ENCODE results near the gene BAIAP2L1. TPM values are rescaled to one million over a fixed set of nuclear protein-coding genes. Genes with fewer than 3 reads are reported as not detected.

The BAIAP2L1 gene
- total RNA-seq, 3 donors from 2014 or later: 1.3 to 11.0 (median 8.5) TPM

DNA sequence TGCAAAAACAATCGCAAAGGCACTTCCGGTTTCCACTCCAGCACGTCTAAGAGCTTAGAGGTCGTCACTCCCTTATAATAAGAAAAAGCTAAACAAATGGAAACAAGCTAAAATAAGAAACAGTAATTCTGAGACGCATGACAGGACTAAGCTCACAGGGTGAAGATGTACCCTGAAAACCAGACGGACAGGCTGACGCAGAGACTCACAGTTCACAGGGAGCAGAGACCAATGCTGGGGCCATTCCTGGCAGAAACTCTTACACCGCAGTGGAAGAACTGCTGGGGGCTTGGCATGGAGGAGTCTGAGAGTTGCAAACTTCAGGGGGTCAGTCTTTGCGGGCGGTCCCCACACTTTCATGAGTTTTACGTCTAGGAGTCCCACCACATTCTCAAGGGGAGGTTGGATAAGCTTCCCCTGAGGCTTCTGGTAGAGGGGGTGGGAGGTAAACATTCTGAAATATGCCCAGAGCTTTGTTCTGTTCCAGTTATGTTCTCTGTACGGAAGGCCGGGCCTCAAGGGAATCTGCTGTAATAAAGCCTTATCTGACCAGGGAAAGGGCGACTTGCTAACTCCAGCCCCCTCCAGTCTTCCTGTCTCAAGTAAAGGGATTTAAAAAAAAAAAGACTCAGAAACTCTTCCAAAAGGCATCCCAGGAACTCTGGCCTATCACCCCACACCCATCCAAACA, 71.6 kb downstream of the BAIAP2L1 start:
- TF ChIP-seq POLR2AphosphoS5 (IDR thresholded peaks at IDR 0.05) (no peak), POLR2A (IDR thresholded peaks at IDR 0.05) (no peak)
- TF ChIP-seq, protein P1, sequence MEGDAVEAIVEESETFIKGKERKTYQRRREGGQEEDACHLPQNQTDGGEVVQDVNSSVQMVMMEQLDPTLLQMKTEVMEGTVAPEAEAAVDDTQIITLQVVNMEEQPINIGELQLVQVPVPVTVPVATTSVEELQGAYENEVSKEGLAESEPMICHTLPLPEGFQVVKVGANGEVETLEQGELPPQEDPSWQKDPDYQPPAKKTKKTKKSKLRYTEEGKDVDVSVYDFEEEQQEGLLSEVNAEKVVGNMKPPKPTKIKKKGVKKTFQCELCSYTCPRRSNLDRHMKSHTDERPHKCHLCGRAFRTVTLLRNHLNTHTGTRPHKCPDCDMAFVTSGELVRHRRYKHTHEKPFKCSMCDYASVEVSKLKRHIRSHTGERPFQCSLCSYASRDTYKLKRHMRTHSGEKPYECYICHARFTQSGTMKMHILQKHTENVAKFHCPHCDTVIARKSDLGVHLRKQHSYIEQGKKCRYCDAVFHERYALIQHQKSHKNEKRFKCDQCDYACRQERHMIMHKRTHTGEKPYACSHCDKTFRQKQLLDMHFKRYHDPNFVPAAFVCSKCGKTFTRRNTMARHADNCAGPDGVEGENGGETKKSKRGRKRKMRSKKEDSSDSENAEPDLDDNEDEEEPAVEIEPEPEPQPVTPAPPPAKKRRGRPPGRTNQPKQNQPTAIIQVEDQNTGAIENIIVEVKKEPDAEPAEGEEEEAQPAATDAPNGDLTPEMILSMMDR (IDR thresholded peaks at IDR 0.05): no peak
- intact Hi-C loops (cut with DNase I; ENCODE audit: low total_unique reads): no loop called here
- DNase-seq (ENCODE audit: low spot score in 2 of 2): no peak
- no peaks in the 10 kb centered on the region for H3K27me3 ChIP-seq
- no peak overlapping the region for H3K4me3 ChIP-seq
- no peaks in the 10 kb centered on the region for H3K36me3 ChIP-seq
- H3K4me1 ChIP-seq: no peaks in the 10 kb centered on the region
- peaks cover 0 to 9% of the 10 kb centered on the region in 2 donors for H3K9me3 ChIP-seq
- H3K27ac ChIP-seq: peak overlapping the region in 1 of 2 donors; percentile 41

DNA sequence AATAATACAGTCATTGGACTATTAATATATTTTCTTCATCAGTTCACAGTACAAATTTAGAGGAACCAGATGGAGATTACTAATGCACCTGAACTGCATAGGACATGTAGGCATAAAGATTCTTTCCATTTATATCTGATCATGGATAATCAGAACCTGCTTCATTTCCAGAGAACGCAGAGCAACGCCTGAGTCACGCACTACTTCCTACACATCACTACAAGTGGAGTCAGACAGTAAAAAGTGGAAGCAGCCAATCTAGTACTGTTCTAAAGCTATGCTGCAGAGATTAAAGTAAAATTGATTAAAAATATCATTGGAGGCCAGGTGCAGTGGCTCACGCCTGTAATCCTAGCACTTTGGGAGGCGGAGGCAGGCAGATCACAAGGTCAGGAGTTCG, 76.1 kb downstream of the BAIAP2L1 start:
- TF ChIP-seq, protein P1 (IDR thresholded peaks at IDR 0.05): no peak
- TF ChIP-seq POLR2AphosphoS5 (IDR thresholded peaks at IDR 0.05) (no peak), POLR2A (IDR thresholded peaks at IDR 0.05) (no peak)
- Histone ChIP-seq H3K9me3 (no peaks in the 10 kb centered on the region), H3K27me3 (no peaks in the 10 kb centered on the region), H3K36me3 (no peaks in the 10 kb centered on the region), H3K27ac (no peak overlapping the region), H3K4me1 (no peaks in the 10 kb centered on the region), H3K4me3 (no peak overlapping the region)
- intact Hi-C loops (cut with DNase I; ENCODE audit: low total_unique reads): no loop called here
- DNase-seq (ENCODE audit: low spot score in 2 of 2): no peak

DNA sequence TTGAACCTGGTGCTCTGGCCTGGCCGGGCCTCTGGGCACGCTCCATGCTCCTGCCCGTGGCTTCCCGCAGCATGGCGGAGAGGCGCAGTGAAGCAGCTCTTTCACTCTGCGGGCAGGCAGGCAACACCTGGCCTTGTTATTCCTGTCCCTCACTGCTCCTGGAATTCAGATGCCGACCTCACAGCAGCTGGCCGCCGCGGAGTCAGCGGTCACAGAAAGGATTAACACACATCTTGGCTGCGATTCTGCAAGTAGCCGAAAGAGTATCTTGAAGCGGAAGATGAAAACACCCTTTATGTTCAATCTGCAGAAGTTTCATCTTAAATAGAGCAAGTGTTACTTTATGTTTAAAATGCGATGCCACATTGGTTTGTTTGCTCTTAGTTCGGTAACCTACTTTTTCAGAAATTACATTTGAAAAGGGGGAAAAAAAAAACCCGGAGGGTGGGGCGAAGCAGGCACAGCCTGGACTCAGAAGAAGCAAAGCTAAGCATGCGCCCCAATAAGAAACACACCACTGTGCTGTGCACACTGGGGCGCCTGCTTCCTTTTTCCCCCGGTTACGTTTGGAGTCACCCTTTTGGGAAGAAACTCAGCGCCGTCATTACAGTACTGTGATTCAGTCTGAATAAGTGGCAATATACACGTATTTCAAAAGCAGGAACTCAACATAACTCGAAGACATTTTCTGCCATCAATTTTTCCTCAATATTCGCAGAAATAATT, 77.1 kb downstream of the BAIAP2L1 start:
- Histone ChIP-seq H3K9me3 (no peaks in the 10 kb centered on the region), H3K4me3 (no peak overlapping the region), H3K36me3 (no peaks in the 10 kb centered on the region), H3K4me1 (no peaks in the 10 kb centered on the region), H3K27ac (no peak overlapping the region), H3K27me3 (no peaks in the 10 kb centered on the region)
- intact Hi-C loops (cut with DNase I; ENCODE audit: low total_unique reads): no loop called here
- TF ChIP-seq POLR2A (IDR thresholded peaks at IDR 0.05) (no peak), POLR2AphosphoS5 (IDR thresholded peaks at IDR 0.05) (no peak)
- TF ChIP-seq, protein P1 (IDR thresholded peaks at IDR 0.05): no peak
- DNase-seq (ENCODE audit: low spot score in 2 of 2): no peak

DNA sequence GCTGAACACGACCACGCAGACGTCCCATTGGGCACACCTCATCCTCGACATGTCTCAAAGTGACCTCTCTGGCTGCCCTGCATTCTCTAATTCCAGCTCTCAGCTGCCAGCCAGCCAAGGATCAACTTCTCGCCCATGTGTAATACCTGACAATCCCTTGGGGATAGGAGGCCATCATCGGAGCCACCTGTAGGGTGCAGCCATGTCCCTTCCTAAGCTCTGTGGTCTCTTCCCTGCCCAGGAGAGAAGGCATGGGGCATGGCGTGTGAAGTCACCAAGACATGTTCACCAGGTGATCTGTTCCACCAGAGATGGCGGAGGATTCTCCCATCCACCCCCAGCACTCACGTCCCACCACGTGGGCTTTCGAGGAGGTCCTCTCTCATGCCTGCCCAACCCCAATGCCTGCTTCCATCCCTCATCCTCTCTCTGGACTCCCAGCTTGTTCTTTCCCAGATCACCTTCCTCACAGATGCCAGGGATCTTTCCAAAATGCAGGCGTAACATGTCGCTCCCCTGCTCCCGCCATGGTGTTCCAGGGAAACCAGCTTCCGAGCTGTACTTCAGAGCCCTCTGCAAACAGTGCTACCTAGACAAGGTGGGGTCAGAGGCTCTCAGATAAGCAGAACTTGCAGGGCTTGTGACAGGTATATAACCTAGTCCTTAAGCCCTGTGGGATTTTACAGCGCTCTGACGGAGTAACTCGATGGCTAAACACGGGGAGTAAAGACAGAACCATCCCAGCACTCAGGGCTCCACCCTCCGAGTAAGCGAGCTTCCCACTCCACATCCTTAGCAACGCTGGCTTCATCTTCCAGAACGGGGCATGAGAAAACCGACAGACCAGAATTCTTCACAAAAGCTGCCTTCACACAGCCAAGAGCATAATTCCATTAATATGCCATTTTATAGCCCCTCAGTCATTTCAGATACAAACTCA, 78.3 kb downstream of the BAIAP2L1 start:
- intact Hi-C loops (cut with DNase I; ENCODE audit: low total_unique reads): no loop called here
- Histone ChIP-seq H3K4me1 (no peaks in the 10 kb centered on the region), H3K4me3 (no peak overlapping the region), H3K36me3 (no peaks in the 10 kb centered on the region), H3K27ac (no peak overlapping the region), H3K9me3 (no peaks in the 10 kb centered on the region), H3K27me3 (no peaks in the 10 kb centered on the region)
- TF ChIP-seq POLR2AphosphoS5 (IDR thresholded peaks at IDR 0.05) (no peak), POLR2A (IDR thresholded peaks at IDR 0.05) (no peak)
- TF ChIP-seq, protein P1 (IDR thresholded peaks at IDR 0.05): no peak
- no peak for DNase-seq (ENCODE audit: low spot score in 2 of 2)
